NAMALWA (cell line): ENCODE results near the gene PTPN9.
"Not testable (repeated sequence)": the region's sequence is repeated elsewhere in the genome, so short reads cannot be mapped to it uniquely, and the experiment has no call there.

ENCODE experiments used
- DNase-seq: peaks from one replicate; pipeline ENCODE4 v3.0.0-alpha.2; 2015; ENCODE audit warnings: low spot score

PTPN9 gene

GRCh38 chr15:75582943-75583342 lies 3.8 kb upstream of the PTPN9 start:
- DNase-seq = not testable (repeated sequence)

- DNase-seq = peak; percentile 58
Measured at GRCh38 chr15:75578173-75578947, 755 bp downstream of the PTPN9 start.

- DNase-seq = peak; percentile 37
Measured at GRCh38 chr15:75577401-75578172, 1.5 kb downstream of the PTPN9 start.

- no peak for DNase-seq
Measured at GRCh38 chr15:75573648-75574384, 5.3 kb downstream of the PTPN9 start.

DNA sequence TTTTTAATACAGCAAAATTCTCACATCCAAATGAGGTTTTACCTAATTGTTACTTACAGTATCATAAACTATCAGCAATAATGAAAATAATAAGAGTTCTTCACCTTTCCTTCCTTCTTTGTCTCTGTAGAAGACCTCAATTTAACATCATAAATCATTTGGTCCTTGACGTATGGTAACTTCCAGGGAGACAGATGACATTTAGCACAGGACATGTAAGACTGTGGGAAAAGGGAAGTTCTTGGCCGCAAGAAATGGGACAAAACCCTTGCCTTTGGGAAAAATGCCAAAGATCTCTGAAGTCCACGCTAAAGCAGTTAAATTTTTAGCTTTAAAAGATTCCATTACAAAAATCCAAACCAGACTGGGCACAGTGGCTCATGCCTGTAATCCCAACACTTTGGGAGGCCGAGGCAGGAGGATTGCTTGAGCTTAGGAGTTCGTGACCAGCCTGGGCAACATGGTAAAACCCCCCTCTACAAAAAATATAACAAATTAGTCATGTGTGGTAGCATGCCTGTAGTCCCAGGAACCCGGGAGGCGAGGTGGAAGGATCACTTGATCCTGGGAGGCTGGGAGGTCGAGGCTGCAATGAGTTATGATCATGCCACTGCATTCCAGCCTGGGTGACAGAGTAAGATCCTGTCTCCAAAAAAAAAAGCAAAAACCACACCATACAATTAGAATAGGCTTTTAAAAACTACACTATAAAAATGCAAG lies 8.8 kb downstream of the PTPN9 start:
- DNase-seq = no peak

GRCh38 chr15:75565062-75565970 lies 13.8 kb downstream of the PTPN9 start:
- no peak for DNase-seq

DNA sequence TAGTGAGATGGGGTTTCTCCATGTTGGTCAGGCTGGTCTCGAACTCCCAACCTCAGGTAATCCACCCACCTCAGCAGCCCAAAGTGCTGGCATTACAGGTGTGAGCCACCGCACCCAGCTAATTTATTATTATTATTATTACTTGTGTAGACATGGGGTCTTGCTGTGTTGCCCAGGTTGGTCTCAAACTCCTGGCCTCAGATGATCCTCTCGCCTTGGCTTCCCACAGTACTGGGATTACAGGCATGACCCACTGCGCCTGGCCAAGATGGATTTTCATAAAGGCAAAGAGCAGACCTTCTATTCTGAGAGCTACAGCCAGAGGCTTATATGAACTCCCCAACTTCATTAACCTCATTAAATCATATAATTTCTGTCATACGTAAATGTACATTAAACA lies 17.2 kb downstream of the PTPN9 start:
- no peak for DNase-seq

DNA sequence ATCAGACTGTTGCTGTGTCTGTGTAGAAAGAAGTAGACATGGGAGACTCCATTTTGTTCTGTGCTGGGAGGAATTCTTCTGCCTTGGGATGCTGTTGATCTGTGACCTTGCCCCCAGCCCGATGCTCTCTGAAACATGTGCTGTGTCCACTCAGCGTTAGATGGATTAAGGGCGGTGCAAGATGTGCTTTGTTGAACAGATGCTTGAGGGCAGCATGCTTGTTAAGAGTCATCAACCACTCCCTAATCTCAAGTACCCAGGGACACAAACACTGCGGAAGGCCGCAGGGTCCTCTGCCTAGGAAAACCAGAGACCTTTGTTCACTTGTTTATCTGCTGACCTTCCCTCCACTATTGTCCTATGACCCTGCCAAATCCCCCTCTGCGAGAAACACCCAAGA lies 19.8 kb downstream of the PTPN9 start:
- not testable (repeated sequence) for DNase-seq

DNA sequence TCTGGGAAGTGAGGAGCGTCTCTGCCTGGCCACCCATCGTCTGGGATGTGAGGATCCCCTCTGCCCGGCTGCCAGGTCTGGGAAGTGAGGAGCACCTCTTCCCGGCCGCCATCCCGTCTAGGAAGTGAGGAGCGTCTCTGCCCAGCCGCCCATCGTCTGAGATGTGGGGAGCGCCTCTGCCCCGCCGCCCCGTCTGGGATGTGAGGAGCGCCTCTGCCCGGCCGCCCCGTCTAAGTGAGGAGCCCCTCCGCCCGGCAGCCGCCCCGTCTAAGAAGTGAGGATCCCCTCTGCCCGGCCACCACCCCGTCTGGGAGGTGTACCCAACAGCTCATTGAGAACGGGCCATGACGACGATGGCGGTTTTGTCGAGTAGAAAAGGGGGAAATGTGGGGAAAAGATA lies 20.2 kb downstream of the PTPN9 start:
- DNase-seq = not testable (repeated sequence)

DNA sequence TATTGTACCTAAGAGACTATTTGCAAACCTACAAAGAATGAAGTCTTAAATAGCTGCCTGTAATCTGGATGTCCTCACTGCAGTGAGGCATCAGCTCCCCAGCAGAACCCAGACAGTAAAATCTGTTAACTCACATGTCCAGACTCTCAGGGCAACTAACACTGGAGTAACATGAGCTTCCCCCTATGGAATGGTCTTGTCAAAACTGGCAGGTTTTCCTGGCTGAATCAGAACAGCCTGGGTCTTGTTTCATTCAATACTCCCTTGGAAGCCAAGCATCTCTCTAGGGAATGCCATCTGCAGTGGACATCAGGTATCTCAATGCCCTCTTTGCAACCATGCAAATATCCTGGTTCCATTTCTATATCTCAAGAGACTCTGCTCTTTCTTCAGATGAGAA lies 24.4 kb downstream of the PTPN9 start:
- no peak for DNase-seq

DNA sequence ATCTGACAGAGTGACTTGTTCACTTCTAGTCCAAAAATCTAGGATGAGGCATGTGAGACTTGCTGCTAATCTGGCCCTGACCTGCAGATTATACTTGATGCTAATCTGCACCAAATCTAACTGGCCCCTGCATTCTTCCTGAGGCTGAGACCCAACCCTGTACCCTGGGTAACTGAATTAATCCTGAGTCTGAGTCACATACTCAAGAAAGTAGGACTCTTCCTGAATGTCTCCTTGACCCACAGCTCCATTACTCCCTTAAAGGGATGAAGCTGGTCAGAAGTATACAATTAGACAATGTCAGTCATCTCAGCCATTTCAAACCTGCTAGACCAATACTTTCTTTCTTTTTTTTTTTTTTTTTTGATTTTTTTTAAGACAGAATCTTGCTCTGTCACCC lies 25.5 kb downstream of the PTPN9 start:
- no peak for DNase-seq

GRCh38 chr15:75551091-75551490 lies 28.0 kb downstream of the PTPN9 start:
- no peak for DNase-seq

GRCh38 chr15:75545064-75545463 lies 34.1 kb downstream of the PTPN9 start:
- DNase-seq = no peak

DNA sequence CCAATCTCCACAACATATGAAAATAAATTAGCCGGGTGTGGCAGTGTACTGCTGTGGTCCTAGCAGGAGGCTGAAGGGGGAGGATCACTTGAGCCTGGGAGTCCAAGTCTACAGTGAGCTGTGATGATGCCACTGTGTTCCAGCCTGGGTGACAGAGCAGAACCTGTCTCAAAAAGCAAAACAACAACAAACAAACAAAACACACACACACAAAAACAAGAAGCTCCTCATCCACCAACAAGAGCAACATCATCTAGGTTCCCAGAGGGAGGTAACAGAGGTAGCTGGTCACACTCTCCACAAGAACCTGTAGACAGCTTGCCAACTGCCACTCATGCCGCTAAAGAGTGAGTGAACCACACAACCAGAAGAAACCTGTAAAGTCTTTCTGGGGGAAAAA lies 34.8 kb downstream of the PTPN9 start:
- DNase-seq = no peak

GRCh38 chr15:75542949-75543545 lies 36.1 kb downstream of the PTPN9 start:
- not testable (repeated sequence) for DNase-seq

GRCh38 chr15:75542386-75542797 lies 36.7 kb downstream of the PTPN9 start:
- no peak for DNase-seq

DNA sequence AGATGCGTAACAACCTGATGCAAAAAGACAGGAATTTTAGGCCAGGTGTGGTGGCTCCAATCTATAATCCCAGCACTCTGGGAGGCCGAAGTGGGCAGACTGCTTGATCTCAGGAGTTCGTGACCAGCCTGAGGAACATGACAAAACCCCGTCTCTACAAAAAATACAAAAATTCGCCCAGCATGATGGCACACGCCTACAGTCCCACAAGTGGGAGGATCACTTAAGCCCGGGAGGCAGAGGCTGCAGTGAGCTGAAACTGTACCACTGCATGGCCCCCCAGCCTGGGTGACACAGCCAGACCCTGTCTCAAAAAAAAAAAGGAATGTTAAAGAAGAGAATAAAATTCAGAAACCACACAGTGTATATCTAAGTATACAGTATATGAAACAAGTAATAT lies 40.7 kb downstream of the PTPN9 start:
- no peak for DNase-seq

GRCh38 chr15:75533945-75534344 lies 45.2 kb downstream of the PTPN9 start:
- DNase-seq = no peak

GRCh38 chr15:75532413-75533250 lies 46.5 kb downstream of the PTPN9 start:
- DNase-seq = peak; percentile 30

- no peak for DNase-seq
Measured at GRCh38 chr15:75531041-75531450, 48.1 kb downstream of the PTPN9 start.
